Fibroblast of peridontal ligament (primary cell): ENCODE results near the gene AFTPH.

Experiments used
- DNase-seq: peaks from one replicate; pipeline ENCODE4 v3.0.0-alpha.2; 2010; ENCODE audit errors: extremely low read depth

Gene AFTPH

GRCh38 chr2:64540615-64541014, 16.5 kb downstream of the AFTPH start:
- DNase-seq: no peak

GRCh38 chr2:64541547-64541946, 17.4 kb downstream of the AFTPH start:
- DNase-seq: no peak

- DNase-seq: no peak
These were observed 18.2 kb downstream of the AFTPH start for GRCh38 chr2:64542071-64543007.

GRCh38 chr2:64543008-64543697, 19.0 kb downstream of the AFTPH start:
- DNase-seq: no peak

- no peak for DNase-seq
These were observed 24.6 kb downstream of the AFTPH start for GRCh38 chr2:64548761-64549160.

GRCh38 chr2:64550042-64550441, 25.9 kb downstream of the AFTPH start:
- no peak for DNase-seq

- DNase-seq: no peak
These were observed 27.7 kb downstream of the AFTPH start for GRCh38 chr2:64551851-64552250.

GRCh38 chr2:64554117-64554516, 30.0 kb downstream of the AFTPH start:
- no peak for DNase-seq

- DNase-seq: no peak
These were observed 34.4 kb downstream of the AFTPH start for GRCh38 chr2:64558445-64559081.

- DNase-seq: peak; percentile 44
These were observed 38.1 kb downstream of the AFTPH start for GRCh38 chr2:64562148-64562784.

- no peak for DNase-seq
These were observed 39.4 kb downstream of the AFTPH start for GRCh38 chr2:64563436-64563938.

GRCh38 chr2:64565949-64566710, 42.0 kb downstream of the AFTPH start:
- no peak for DNase-seq

- no peak for DNase-seq
These were observed 43.3 kb downstream of the AFTPH start for GRCh38 chr2:64567473-64567872.

GRCh38 chr2:64568836-64569235, 44.7 kb downstream of the AFTPH start:
- no peak for DNase-seq

- no peak for DNase-seq
These were observed 50.7 kb downstream of the AFTPH start for GRCh38 chr2:64574871-64575270.

GRCh38 chr2:64581018-64581417, 56.9 kb downstream of the AFTPH start:
- DNase-seq: no peak

GRCh38 chr2:64581777-64582539, 57.8 kb downstream of the AFTPH start:
- DNase-seq: no peak

- no peak for DNase-seq
These were observed 58.7 kb downstream of the AFTPH start for GRCh38 chr2:64582774-64583340.

GRCh38 chr2:64586054-64586453, 61.9 kb downstream of the AFTPH start:
- no peak for DNase-seq

GRCh38 chr2:64586883-64587481, 62.9 kb downstream of the AFTPH start:
- DNase-seq: peak; percentile 82
